ENCODE results near the gene AMH. TPM values are rescaled to one million over a fixed set of nuclear protein-coding genes. Genes with fewer than 3 reads are reported as not detected.
"Not testable (repeated sequence)": the region's sequence is repeated elsewhere in the genome, so short reads cannot be mapped to it uniquely, and the experiment has no call there.

The AMH gene
- total and polyA plus RNA-seq, 2 of the 4 experiments (the other 2 are of a cell fraction), result 0.86 TPM; not detected in 1

- H3K79me1 ChIP-seq (ENCODE audit: low read depth in 1 of 2, low read length in 2 of 2); POLR2A ChIA-PET (ENCODE audit: unreplicated experiment); H3K9me3 ChIP-seq (ENCODE audit: control insufficient read depth, insufficient read depth, low read length); H2BK15ac ChIP-seq (ENCODE audit: low read depth, low read length); DNase-seq; H3K27me3 ChIP-seq (ENCODE audit: control insufficient read depth, insufficient read depth, low read length); H3K18ac ChIP-seq (ENCODE audit: low read depth, low read length); CTCF ChIA-PET; H2BK20ac ChIP-seq (ENCODE audit: low read depth, low read length); H2BK5ac ChIP-seq (ENCODE audit: low read depth, low read length, poor library complexity, severe bottlenecking); H3K4me3 ChIP-seq (ENCODE audit: insufficient read depth, low read depth, low read length); in situ Hi-C loops (cut with MboI; ENCODE audit: low sequenced_read_pairs); H3K9me1 ChIP-seq (ENCODE audit: insufficient read depth, low read length); H3K56ac ChIP-seq (ENCODE audit: extremely low read depth, insufficient read depth, low read length); BruUV-seq (replicated peaks); H3K4me1 ChIP-seq (ENCODE audit: control insufficient read depth, insufficient read depth, low read length); intact Hi-C loops (cut with micrococcal nuclease); dilution Hi-C loops (cut with HindIII; ENCODE audit: low sequenced_read_pairs, unreplicated experiment); H3K36me3 ChIP-seq (ENCODE audit: control insufficient read depth, insufficient read depth, low read length); H4K91ac ChIP-seq (ENCODE audit: insufficient read depth, low read depth, low read length); H4K20me1 ChIP-seq (ENCODE audit: insufficient read depth, low read length): not testable (repeated sequence)
- Histone ChIP-seq H4K8ac (ENCODE audit: low read depth in 2 of 2, low read length in 2 of 2) (peak overlapping the region; percentile 61 to 78; a peak in 2 of 4 replicates), H3K23ac (ENCODE audit: low read depth, low read length) (0 out of 2 replicates have a peak overlapping the region, but pooled peaks have one; percentile 25), H3K4me2 (ENCODE audit: low read depth, low read length) (peak overlapping the region; percentile 68), H3K27ac (ENCODE audit: insufficient read depth, low read length) (peak overlapping the region; percentile 52; the same call in 1 of the 2 replicates), H3K9ac (ENCODE audit: low read depth, low read length) (peak overlapping the region; percentile 32; the same call in 1 of the 2 replicates), H4K5ac (ENCODE audit: low read depth, low read length) (peak overlapping the region; percentile 44; the same call in 1 of the 2 replicates), H2AK5ac (ENCODE audit: low read depth, low read length) (peak overlapping the region; percentile 78; the same call in 1 of the 2 replicates), H3K14ac (replicated peaks; ENCODE audit: low read depth, low read length) (0 out of 2 replicates have a peak overlapping the region, but pooled peaks have one; percentile 33), H2BK120ac (ENCODE audit: low read depth, low read length) (0 out of 2 replicates have a peak overlapping the region, but pooled peaks have one; percentile 41), H2AFZ (replicated peaks; ENCODE audit: low read length, poor library complexity) (peak overlapping the region; percentile 92), H3K4ac (ENCODE audit: low read depth, low read length) (peak overlapping the region; percentile 37), H2AK9ac (replicated peaks; ENCODE audit: low read depth, low read length, poor library complexity) (peak overlapping the region; percentile 91)
- 0% methylated on average over 2 of the region's 16 CpGs; no CpG with 5 or more reads in 1 of the 2 experiments for WGBS, 2 experiments (ENCODE audit: extremely low coverage in 2 of 2, insufficient read length in 1 of 2)
- ATAC-seq (ENCODE audit: low read depth), result peak; percentile 44
Observed at GRCh38 chr19:2281265-2282061, 32.3 kb downstream of the AMH start.

Data from IMR-90 (cell line).